ENCODE data around the gene APH1A. TPM values are rescaled to one million over a fixed set of nuclear protein-coding genes. Genes with fewer than 3 reads are reported as not detected.
A peak's percentile ranks its signal among the peaks of the same experiment; 100 is the strongest.

APH1A gene
- total RNA-seq, 1 experiment from 2014 or later: 115 TPM

DNA sequence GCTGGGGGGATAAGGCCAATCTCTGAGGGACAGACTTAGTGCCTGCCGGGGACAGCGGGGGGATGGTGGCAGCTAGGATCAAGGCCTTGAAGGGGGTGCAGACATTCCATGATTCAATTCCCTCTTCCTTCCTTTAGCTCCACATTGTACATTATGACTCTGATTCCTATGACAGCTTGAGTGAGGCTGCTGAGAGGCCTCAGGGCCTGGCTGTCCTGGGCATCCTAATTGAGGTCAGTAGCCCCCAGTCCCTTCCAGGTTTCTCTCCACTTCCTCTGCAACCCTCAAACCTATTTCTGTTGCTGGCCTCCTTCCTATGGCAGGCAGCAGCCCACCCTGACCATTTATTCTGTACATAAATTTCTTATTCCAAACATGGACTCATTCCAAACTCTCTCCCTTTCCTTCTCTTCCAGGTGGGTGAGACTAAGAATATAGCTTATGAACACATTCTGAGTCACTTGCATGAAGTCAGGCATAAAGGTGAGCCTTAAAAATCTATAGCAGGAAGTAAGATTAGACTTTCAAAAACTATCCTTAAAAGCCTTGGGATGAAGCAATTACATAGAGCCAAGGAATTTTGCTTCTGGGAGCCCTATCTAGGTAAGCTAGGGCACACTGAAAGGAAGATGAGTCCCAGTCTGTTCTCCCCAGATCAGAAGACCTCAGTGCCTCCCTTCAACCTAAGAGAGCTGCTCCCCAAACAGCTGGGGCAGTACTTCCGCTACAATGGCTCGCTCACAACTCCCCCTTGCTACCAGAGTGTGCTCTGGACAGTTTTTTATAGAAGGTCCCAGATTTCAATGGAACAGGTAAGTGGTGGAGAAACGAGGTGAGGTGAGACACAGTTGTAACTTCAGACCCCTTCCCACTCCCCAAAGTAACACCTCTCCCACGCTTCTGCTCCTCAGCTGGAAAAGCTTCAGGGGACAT, 6.2 kb downstream of the APH1A start:
- H3K79me2 ChIP-seq (ENCODE audit: insufficient read depth, low read length): peaks cover under 1% of the 10 kb centered on the region; the same call in 1 of the 2 replicates
- H3K9me3 ChIP-seq (ENCODE audit: control insufficient read depth, low read depth, low read length): no peaks in the 10 kb centered on the region
- Mint-ChIP-seq H3K4me3 (no peak overlapping the region), H3K9me3 (no peaks in the 10 kb centered on the region; a peak in 1 of 5 replicates), H3K27me3 (ENCODE audit: low read depth) (no peaks in the 10 kb centered on the region), H3K27ac (peak overlapping the region in 2 of 3 experiments; percentile 28 to 89; a peak in 4 of 7 replicates), H3K4me1 (peaks cover 39 to 42% of the 10 kb centered on the region in 2 experiments), H3K36me3 (ENCODE audit: insufficient read depth in 1 of 3, low read depth in 3 of 3) (peaks cover 40 to 66% (median 64%) of the 10 kb centered on the region in 3 experiments)
- DNase-seq: no peak
- H2BK15ac ChIP-seq (ENCODE audit: low read depth, low read length): no peak overlapping the region
- H2BK120ac ChIP-seq (ENCODE audit: low read depth, low read length, poor library complexity, severe bottlenecking): no peak overlapping the region
- H3K4me2 ChIP-seq (ENCODE audit: insufficient read depth, insufficient read length, low read length): no peak overlapping the region
- peaks cover 28% of the 10 kb centered on the region for H3K23me2 ChIP-seq (ENCODE audit: insufficient read length, low read depth, low read length, poor library complexity, severe bottlenecking)
- no peak overlapping the region for H4K8ac ChIP-seq (replicated peaks; ENCODE audit: insufficient read length, low read depth, low read length)
- WGBS (ENCODE audit: extremely low coverage, insufficient read length, low lambda C conversion rate): no CpG with 5 or more reads among the region's 6 CpGs
- H2BK20ac ChIP-seq (ENCODE audit: low read depth, low read length, poor library complexity, severe bottlenecking): no peak overlapping the region
- H3K27me3 ChIP-seq (ENCODE audit: insufficient read depth, low read length): no peaks in the 10 kb centered on the region
- no peak overlapping the region for H3K18ac ChIP-seq (ENCODE audit: insufficient read length, low read depth, low read length)
- no peaks in the 10 kb centered on the region for H4K20me1 ChIP-seq (ENCODE audit: control insufficient read depth, insufficient read depth, insufficient read length)
- H3K27ac ChIP-seq (ENCODE audit: insufficient read length, low read depth, low read length): no peak overlapping the region
- H2AFZ ChIP-seq (ENCODE audit: low read length): no peak overlapping the region
- H3K14ac ChIP-seq (ENCODE audit: insufficient read depth, low read length): no peak overlapping the region
- no peak overlapping the region for H2BK5ac ChIP-seq (ENCODE audit: insufficient read length, low read length)
- no peak overlapping the region for H3K23ac ChIP-seq (ENCODE audit: insufficient read length, low read depth, low read length)
- peaks cover 3% of the 10 kb centered on the region; the same call in 1 of the 2 replicates for H3K4me1 ChIP-seq (ENCODE audit: insufficient read depth, low read length)
- TF ChIP-seq, protein P1, sequence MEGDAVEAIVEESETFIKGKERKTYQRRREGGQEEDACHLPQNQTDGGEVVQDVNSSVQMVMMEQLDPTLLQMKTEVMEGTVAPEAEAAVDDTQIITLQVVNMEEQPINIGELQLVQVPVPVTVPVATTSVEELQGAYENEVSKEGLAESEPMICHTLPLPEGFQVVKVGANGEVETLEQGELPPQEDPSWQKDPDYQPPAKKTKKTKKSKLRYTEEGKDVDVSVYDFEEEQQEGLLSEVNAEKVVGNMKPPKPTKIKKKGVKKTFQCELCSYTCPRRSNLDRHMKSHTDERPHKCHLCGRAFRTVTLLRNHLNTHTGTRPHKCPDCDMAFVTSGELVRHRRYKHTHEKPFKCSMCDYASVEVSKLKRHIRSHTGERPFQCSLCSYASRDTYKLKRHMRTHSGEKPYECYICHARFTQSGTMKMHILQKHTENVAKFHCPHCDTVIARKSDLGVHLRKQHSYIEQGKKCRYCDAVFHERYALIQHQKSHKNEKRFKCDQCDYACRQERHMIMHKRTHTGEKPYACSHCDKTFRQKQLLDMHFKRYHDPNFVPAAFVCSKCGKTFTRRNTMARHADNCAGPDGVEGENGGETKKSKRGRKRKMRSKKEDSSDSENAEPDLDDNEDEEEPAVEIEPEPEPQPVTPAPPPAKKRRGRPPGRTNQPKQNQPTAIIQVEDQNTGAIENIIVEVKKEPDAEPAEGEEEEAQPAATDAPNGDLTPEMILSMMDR (conservative IDR thresholded peaks at IDR 0.05): no peak
- H3K79me1 ChIP-seq (ENCODE audit: insufficient read depth, low read depth, low read length, poor library complexity, severe bottlenecking): no peaks in the 10 kb centered on the region
- no peak overlapping the region for H3K56ac ChIP-seq (ENCODE audit: insufficient read length, low read depth, low read length)
- H3T11ph ChIP-seq (ENCODE audit: low read length): no peak overlapping the region
- no peak overlapping the region for H3K9ac ChIP-seq (ENCODE audit: extremely low read depth, insufficient read length, low read length)
- no peak overlapping the region for H3K4ac ChIP-seq (ENCODE audit: low read depth, low read length)
- H2AK5ac ChIP-seq (ENCODE audit: insufficient read length, low read length): no peak overlapping the region
- no peak overlapping the region for H2BK12ac ChIP-seq (ENCODE audit: insufficient read length, low read depth, low read length)
- no peak overlapping the region for H4K5ac ChIP-seq (ENCODE audit: insufficient read length, low read depth, low read length)
- no peak overlapping the region for H4K91ac ChIP-seq (ENCODE audit: insufficient read length, low read depth, low read length)

All from H9 (cell line).